Glutamatergic neuron (in vitro differentiated cells): ENCODE results near the gene ZNF19. TPM values are rescaled to one million over a fixed set of nuclear protein-coding genes. Genes with fewer than 3 reads are reported as not detected.
"Not testable (repeated sequence)": the region's sequence is repeated elsewhere in the genome, so short reads cannot be mapped to it uniquely, and the experiment has no call there.

Experiments
- DNase-seq: peaks from one replicate; pipeline ENCODE4 v3.0.0; 2022
- H3K27ac Mint-ChIP-seq: one replicate; pipeline ENCODE4 v1.8.0; 2020; ENCODE audit warnings: mild to moderate bottlenecking, mixed read lengths, inconsistent platforms; ENCODE audit not compliant: unreplicated experiment
- H3K27me3 Mint-ChIP-seq: one replicate; pipeline ENCODE4 v1.8.0; 2020; ENCODE audit warnings: mild to moderate bottlenecking, moderate library complexity, mixed read lengths, inconsistent platforms; ENCODE audit not compliant: unreplicated experiment
- H3K36me3 Mint-ChIP-seq: one replicate; pipeline ENCODE4 v1.8.0; 2020; ENCODE audit warnings: mild to moderate bottlenecking, mixed read lengths, inconsistent platforms; ENCODE audit not compliant: unreplicated experiment
- H3K4me1 Mint-ChIP-seq: one replicate; pipeline ENCODE4 v1.8.0; 2020; ENCODE audit warnings: mild to moderate bottlenecking, low read depth, mixed read lengths, inconsistent platforms; ENCODE audit not compliant: unreplicated experiment
- H3K4me3 Mint-ChIP-seq: one replicate; pipeline ENCODE4 v1.8.0; 2020; ENCODE audit warnings: mild to moderate bottlenecking, mixed read lengths, inconsistent platforms; ENCODE audit not compliant: unreplicated experiment
- H3K9me3 Mint-ChIP-seq: one replicate; pipeline ENCODE4 v1.8.0; 2020; ENCODE audit warnings: mild to moderate bottlenecking, moderate library complexity, mixed read lengths, inconsistent platforms; ENCODE audit not compliant: unreplicated experiment
- CTCF ChIP-seq: fragments of 200-600 bp; sonication (generic); IDR thresholded peaks from one replicate; pipeline ENCODE4 v1.5.0; 2021; ENCODE audit not compliant: partially characterized antibody, unreplicated experiment
- total RNA-seq: library from RNA; stranded (reverse); fragmentation: NEBNext Ultra II Directional; extraction: Animal tissue kit (Norgen Biotek cat#: 25700); gene quantifications from one replicate; pipeline ENCODE4 v1.2.1, GENCODE V29; 2021; ENCODE audit not compliant: unreplicated experiment

The ZNF19 gene
- total RNA-seq, 1 donor from 2014 or later, result 9.3 TPM

- no peaks in the 10 kb centered on the region for H3K4me1 Mint-ChIP-seq
- H3K9me3 Mint-ChIP-seq, result peaks cover 3% of the 10 kb centered on the region
- H3K27ac Mint-ChIP-seq, result no peak overlapping the region
- no peaks in the 10 kb centered on the region for H3K36me3 Mint-ChIP-seq
- H3K27me3 Mint-ChIP-seq, result no peaks in the 10 kb centered on the region
- DNase-seq, result no peak
- no peak for TF ChIP-seq CTCF
- no peak overlapping the region for H3K4me3 Mint-ChIP-seq
These were observed 25.4 kb upstream of the ZNF19 start for GRCh38 chr16:71514476-71514875.

- H3K27ac Mint-ChIP-seq, result no peak overlapping the region
- no peak for DNase-seq
- no peak overlapping the region for H3K4me3 Mint-ChIP-seq
- H3K9me3 Mint-ChIP-seq, result peaks cover 4% of the 10 kb centered on the region
- no peaks in the 10 kb centered on the region for H3K36me3 Mint-ChIP-seq
- H3K27me3 Mint-ChIP-seq, result peaks cover 2% of the 10 kb centered on the region
- TF ChIP-seq CTCF, result no peak
- no peaks in the 10 kb centered on the region for H3K4me1 Mint-ChIP-seq
These were observed 24.2 kb upstream of the ZNF19 start for GRCh38 chr16:71513302-71513701.

GRCh38 chr16:71507061-71507460 is 17.9 kb upstream of the ZNF19 start:
- no peak overlapping the region for H3K4me3 Mint-ChIP-seq
- DNase-seq, result no peak
- H3K9me3 Mint-ChIP-seq, result peaks cover 2% of the 10 kb centered on the region
- H3K27me3 Mint-ChIP-seq, result peaks cover 2% of the 10 kb centered on the region
- H3K4me1 Mint-ChIP-seq, result no peaks in the 10 kb centered on the region
- H3K36me3 Mint-ChIP-seq, result no peaks in the 10 kb centered on the region
- TF ChIP-seq CTCF, result no peak
- no peak overlapping the region for H3K27ac Mint-ChIP-seq

- Mint-ChIP-seq H3K4me3 (no peak overlapping the region), H3K36me3 (no peaks in the 10 kb centered on the region), H3K27ac (no peak overlapping the region), H3K9me3 (peaks cover 2% of the 10 kb centered on the region), H3K4me1 (no peaks in the 10 kb centered on the region), H3K27me3 (peaks cover 2% of the 10 kb centered on the region)
- TF ChIP-seq CTCF, result no peak
- DNase-seq, result no peak
These were observed 15.8 kb upstream of the ZNF19 start for GRCh38 chr16:71504901-71505300.

- not testable (repeated sequence) for H3K36me3 Mint-ChIP-seq, H3K27ac Mint-ChIP-seq, H3K9me3 Mint-ChIP-seq, H3K4me3 Mint-ChIP-seq, H3K4me1 Mint-ChIP-seq, DNase-seq, H3K27me3 Mint-ChIP-seq
These were observed 14.9 kb upstream of the ZNF19 start for GRCh38 chr16:71504051-71504450.

- H3K4me1 Mint-ChIP-seq, result no peaks in the 10 kb centered on the region
- H3K27ac Mint-ChIP-seq, result no peak overlapping the region
- no peaks in the 10 kb centered on the region for H3K36me3 Mint-ChIP-seq
- no peak overlapping the region for H3K4me3 Mint-ChIP-seq
- peaks cover 3% of the 10 kb centered on the region for H3K9me3 Mint-ChIP-seq
- DNase-seq, result no peak
- H3K27me3 Mint-ChIP-seq, result peaks cover 2% of the 10 kb centered on the region
- TF ChIP-seq CTCF, result no peak
These were observed 12.4 kb upstream of the ZNF19 start for GRCh38 chr16:71501547-71501946.
